OCI-LY3 (cell line): Measurements from ENCODE around the gene GLT1D1.

ENCODE experiments used
- H2AFZ ChIP-seq: fragments of 200-600, 300-600 bp; shearing (Covaris generic); 2 replicates; pipeline ENCODE4 v1.6.0; 2014; ENCODE audit warnings: antibody characterized with exemption, low read depth, low read length
- H3K27ac ChIP-seq: fragments of 200-600, 300-600 bp; sonication (generic); 2 replicates; pipeline ENCODE4 v1.5.1; 2014; ENCODE audit warnings: mild to moderate bottlenecking, low read length, moderate library complexity, mixed read lengths
- H3K27me3 ChIP-seq: fragments of 200-600, 300-600 bp; sonication (generic); 2 replicates; pipeline ENCODE4 v1.6.1; 2014; ENCODE audit warnings: low read depth, low read length, mixed read lengths
- H3K36me3 ChIP-seq: fragments of 200-600, 300-600 bp; sonication (generic); replicated peaks from 2 replicates; pipeline ENCODE3; 2014; ENCODE audit warnings: low read depth, low read length, mixed read lengths
- H3K4me1 ChIP-seq: fragments of 300-600, 200-600 bp; sonication (generic); 2 replicates; pipeline ENCODE4 v1.6.1; 2014; ENCODE audit warnings: low read length, mixed read lengths
- H3K4me2 ChIP-seq: fragments of 200-600, 300-600 bp; sonication (generic); 2 replicates; pipeline ENCODE4 v1.6.1; 2014; ENCODE audit warnings: low read length, mixed read lengths
- H3K4me3 ChIP-seq: fragments of 300-600, 200-600 bp; sonication (generic); 2 replicates; pipeline ENCODE4 v1.5.1; 2014; ENCODE audit warnings: antibody characterized with exemption, mild to moderate bottlenecking, low read length, moderate library complexity
- H3K79me2 ChIP-seq: fragments of 300-600, 200-600 bp; shearing (Covaris generic); 2 replicates; pipeline ENCODE4 v1.6.1; 2014; ENCODE audit warnings: mild to moderate bottlenecking, low read length, mixed read lengths
- H3K9ac ChIP-seq: fragments of 300-600, 200-600 bp; shearing (Covaris generic); 2 replicates; pipeline ENCODE4 v1.6.0; 2014; ENCODE audit warnings: mild to moderate bottlenecking, low read length, moderate library complexity
- H3K9me3 ChIP-seq: fragments of 200-600, 300-600 bp; shearing (Covaris generic); 2 replicates; pipeline ENCODE4 v1.6.1; 2014; ENCODE audit warnings: low read length, mixed read lengths; ENCODE audit not compliant: insufficient read depth
- H4K20me1 ChIP-seq: fragments of 200-600, 300-600 bp; sonication (generic); 2 replicates; pipeline ENCODE4 v1.6.1; 2016; ENCODE audit warnings: low read length, mixed read lengths; ENCODE audit not compliant: insufficient read depth
- EZH2phosphoT487 ChIP-seq: fragments of 200-600 bp; shearing (Covaris generic); IDR thresholded peaks from 2 replicates; pipeline ENCODE4 v1.6.1; 2018; ENCODE audit warnings: antibody characterized with exemption, mixed run types, low read depth
- TF ChIP-seq, protein P1 (sequence below): fragments of 200-600, 300-600 bp; sonication (generic); IDR thresholded peaks from 2 replicates; pipeline ENCODE4 v1.5.1; 2014; ENCODE audit warnings: antibody characterized with exemption, low read length, low read depth

Gene GLT1D1

GRCh38 chr12:128969480-128970055 is 116.3 kb downstream of the GLT1D1 start:
- peak overlapping the region; percentile 36; the same call in 1 of the 2 replicates for H3K4me3 ChIP-seq
- no peaks in the 10 kb centered on the region for H3K36me3 ChIP-seq
- peak overlapping the region; percentile 2; the same call in 1 of the 2 replicates for H2AFZ ChIP-seq
- TF ChIP-seq EZH2phosphoT487: no peak
- TF ChIP-seq, protein P1, sequence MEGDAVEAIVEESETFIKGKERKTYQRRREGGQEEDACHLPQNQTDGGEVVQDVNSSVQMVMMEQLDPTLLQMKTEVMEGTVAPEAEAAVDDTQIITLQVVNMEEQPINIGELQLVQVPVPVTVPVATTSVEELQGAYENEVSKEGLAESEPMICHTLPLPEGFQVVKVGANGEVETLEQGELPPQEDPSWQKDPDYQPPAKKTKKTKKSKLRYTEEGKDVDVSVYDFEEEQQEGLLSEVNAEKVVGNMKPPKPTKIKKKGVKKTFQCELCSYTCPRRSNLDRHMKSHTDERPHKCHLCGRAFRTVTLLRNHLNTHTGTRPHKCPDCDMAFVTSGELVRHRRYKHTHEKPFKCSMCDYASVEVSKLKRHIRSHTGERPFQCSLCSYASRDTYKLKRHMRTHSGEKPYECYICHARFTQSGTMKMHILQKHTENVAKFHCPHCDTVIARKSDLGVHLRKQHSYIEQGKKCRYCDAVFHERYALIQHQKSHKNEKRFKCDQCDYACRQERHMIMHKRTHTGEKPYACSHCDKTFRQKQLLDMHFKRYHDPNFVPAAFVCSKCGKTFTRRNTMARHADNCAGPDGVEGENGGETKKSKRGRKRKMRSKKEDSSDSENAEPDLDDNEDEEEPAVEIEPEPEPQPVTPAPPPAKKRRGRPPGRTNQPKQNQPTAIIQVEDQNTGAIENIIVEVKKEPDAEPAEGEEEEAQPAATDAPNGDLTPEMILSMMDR: peak; percentile 66
- peaks cover 21% of the 10 kb centered on the region for H3K4me1 ChIP-seq
- no peaks in the 10 kb centered on the region for H4K20me1 ChIP-seq
- no peak overlapping the region for H3K27ac ChIP-seq
- peak overlapping the region; percentile 59 for H3K4me2 ChIP-seq
- no peaks in the 10 kb centered on the region for H3K79me2 ChIP-seq
- H3K9me3 ChIP-seq: no peaks in the 10 kb centered on the region
- H3K9ac ChIP-seq: no peak overlapping the region; the same call in 1 of the 2 replicates
- peaks cover 14% of the 10 kb centered on the region for H3K27me3 ChIP-seq

DNA sequence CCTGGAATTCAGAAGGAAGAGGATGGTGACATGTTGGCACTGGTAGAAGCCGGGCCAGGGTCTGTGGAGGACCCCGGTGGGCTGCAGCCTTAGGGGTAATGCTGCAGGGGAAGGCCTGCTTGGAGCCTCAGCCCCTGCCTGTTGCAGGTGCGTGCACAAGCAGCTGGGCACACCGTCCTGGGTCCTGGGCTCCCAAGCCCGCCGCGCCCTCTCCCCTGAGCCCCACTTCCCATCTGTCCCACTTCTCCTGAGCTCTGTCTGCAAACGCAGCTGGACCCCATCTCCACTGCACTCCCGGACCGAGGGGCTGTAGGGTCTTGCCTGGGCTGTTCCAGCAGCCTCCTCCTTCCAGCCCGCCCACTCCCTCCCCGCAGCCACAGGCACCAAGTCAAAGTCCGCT is 116.8 kb downstream of the GLT1D1 start:
- no peaks in the 10 kb centered on the region for H3K79me2 ChIP-seq
- no peak overlapping the region for H3K4me2 ChIP-seq
- H3K36me3 ChIP-seq: no peaks in the 10 kb centered on the region
- H4K20me1 ChIP-seq: no peaks in the 10 kb centered on the region
- H3K4me3 ChIP-seq: no peak overlapping the region
- H3K9me3 ChIP-seq: no peaks in the 10 kb centered on the region
- peaks cover 21% of the 10 kb centered on the region for H3K4me1 ChIP-seq
- no peak overlapping the region for H3K27ac ChIP-seq
- no peak overlapping the region for H2AFZ ChIP-seq
- H3K9ac ChIP-seq: no peak overlapping the region
- no peak for TF ChIP-seq EZH2phosphoT487
- TF ChIP-seq, protein P1: no peak
- peaks cover 20% of the 10 kb centered on the region for H3K27me3 ChIP-seq

DNA sequence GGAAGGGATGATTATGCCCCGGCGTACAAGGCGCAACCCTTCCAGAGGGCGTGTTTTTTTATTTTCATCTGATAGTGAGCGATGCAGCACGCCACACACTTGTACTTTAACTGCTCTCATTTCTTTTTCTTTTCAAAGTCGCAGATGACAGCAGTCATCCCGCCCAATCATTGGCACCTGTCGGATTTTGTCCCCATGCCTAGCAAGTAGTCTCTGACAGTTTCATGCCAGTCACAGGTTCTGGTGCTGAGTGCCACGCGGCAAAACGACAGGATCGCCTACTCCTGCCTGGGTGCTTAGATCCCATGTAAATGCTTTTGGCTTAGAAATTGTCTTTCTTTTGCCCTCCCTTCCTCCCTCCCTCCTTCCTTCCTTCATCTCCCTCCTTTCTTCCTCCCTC is 117.7 kb downstream of the GLT1D1 start:
- TF ChIP-seq EZH2phosphoT487: no peak
- TF ChIP-seq, protein P1: no peak
- no peaks in the 10 kb centered on the region for H3K9me3 ChIP-seq
- no peak overlapping the region for H3K27ac ChIP-seq
- no peak overlapping the region for H2AFZ ChIP-seq
- H3K4me3 ChIP-seq: no peak overlapping the region
- no peaks in the 10 kb centered on the region for H3K36me3 ChIP-seq
- H3K79me2 ChIP-seq: no peaks in the 10 kb centered on the region
- peaks cover 20% of the 10 kb centered on the region for H3K27me3 ChIP-seq
- peaks cover 20% of the 10 kb centered on the region for H3K4me1 ChIP-seq
- no peaks in the 10 kb centered on the region for H4K20me1 ChIP-seq
- H3K9ac ChIP-seq: no peak overlapping the region
- no peak overlapping the region for H3K4me2 ChIP-seq

DNA sequence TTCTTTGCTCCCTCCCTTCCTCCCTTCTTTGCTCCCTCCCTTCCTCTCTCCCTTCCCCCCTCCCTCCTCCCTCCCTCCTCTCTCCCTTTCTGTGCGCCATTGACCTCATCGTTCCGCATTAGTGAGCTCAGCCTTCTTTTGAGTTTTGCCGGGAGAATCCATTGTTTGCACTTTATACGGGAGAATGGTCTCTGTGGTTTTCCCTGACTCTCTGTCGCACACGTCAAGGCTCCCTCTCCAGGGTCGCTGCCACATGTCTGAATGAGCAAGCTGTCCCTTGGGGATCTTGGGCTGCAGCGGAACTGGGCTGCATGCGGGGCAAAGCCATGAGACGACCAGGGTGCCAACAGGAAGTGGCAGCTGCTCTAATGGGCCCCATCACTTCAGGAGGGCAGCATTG is 118.5 kb downstream of the GLT1D1 start:
- Histone ChIP-seq H3K79me2 (no peaks in the 10 kb centered on the region), H3K9me3 (no peaks in the 10 kb centered on the region), H2AFZ (no peak overlapping the region), H3K36me3 (no peaks in the 10 kb centered on the region), H3K27me3 (peaks cover 20% of the 10 kb centered on the region), H3K9ac (no peak overlapping the region), H3K4me3 (no peak overlapping the region), H4K20me1 (no peaks in the 10 kb centered on the region), H3K4me2 (no peak overlapping the region), H3K27ac (no peak overlapping the region), H3K4me1 (peaks cover 11% of the 10 kb centered on the region)
- TF ChIP-seq, protein P1: no peak
- no peak for TF ChIP-seq EZH2phosphoT487
